Endothelial cell of umbilical vein (primary cell): ENCODE measurements around the gene RNASE8. TPM values are rescaled to one million over a fixed set of nuclear protein-coding genes. Genes with fewer than 3 reads are reported as not detected.

Source experiments
- BruUV-seq: library from RNA; stranded (reverse); fragments of 400-500 nt; replicated peaks from 2 replicates; lab custom pipeline; 2021; lab: Mats Ljungman, UMichigan
- CTCF ChIA-PET: fragments of 300-600, 350-600 bp; sonication (Branson Sonifier 250); formaldehyde crosslinking; loops from one replicate; lab custom pipeline; 2021; ENCODE audit warnings: antibody characterized with exemption, inconsistent platforms; lab: Charles Lee
- POLR2A ChIA-PET: fragments of 300-600, 350-600 bp; sonication (Branson Sonifier 250); formaldehyde crosslinking; loops from one replicate; lab custom pipeline; 2021; ENCODE audit warnings: antibody characterized with exemption, inconsistent platforms; lab: Charles Lee
- DNase-seq: peaks from one replicate; pipeline ENCODE4 v3.0.0-alpha.2; 2011; ENCODE audit warnings: low read depth, low spot score
- FAIRE-seq: peaks from 2 replicates; lab custom pipeline; 2011; peaks lifted over from hg19 to GRCh38; lab: Jason Lieb, UNC
- H2AFZ ChIP-seq: 2 replicates; pipeline ENCODE4 v1.6.0; 2012; ENCODE audit warnings: low read depth, low read length, control low read depth, inconsistent platforms
- H3K27ac ChIP-seq: 2 replicates; pipeline ENCODE4 v1.5.1; 2011; ENCODE audit warnings: low read depth, mild to moderate bottlenecking, control low read depth, low read length, moderate library complexity; ENCODE audit not compliant: insufficient read depth
- H3K27me3 ChIP-seq, 2 experiments: 2 replicates each; pipeline versions ENCODE4 v1.6.0 to v1.6.1; 2011; ENCODE audit warnings: low read length in 2 of 2, mixed read lengths in 1 of 2; ENCODE audit not compliant: control insufficient read depth in 2 of 2, insufficient read depth in 2 of 2
- H3K36me3 ChIP-seq, 2 experiments: 2 replicates in 1 of 2; 3 replicates in 1 of 2; pipeline ENCODE4 v1.5.1; 2011; ENCODE audit warnings: low read length in 2 of 2, mild to moderate bottlenecking in 1 of 2, moderate library complexity in 1 of 2; ENCODE audit not compliant: control insufficient read depth in 2 of 2, insufficient read depth in 2 of 2; ENCODE audit errors: extremely low read depth in 1 of 2
- H3K4me1 ChIP-seq: 3 replicates; pipeline ENCODE4 v1.5.1; 2011; ENCODE audit warnings: mild to moderate bottlenecking, low read length; ENCODE audit not compliant: control insufficient read depth, insufficient read depth; ENCODE audit errors: extremely low read depth
- H3K4me2 ChIP-seq: 2 replicates; pipeline ENCODE4 v1.6.1; 2011; ENCODE audit warnings: low read length, control low read depth, mixed read lengths; ENCODE audit not compliant: insufficient read depth
- H3K4me3 ChIP-seq, 3 experiments: fragments of 200-600 bp in 1 of 3; sonication (generic), shearing (Covaris generic) in 1 of 3; replicated peaks in 1 of 3; 2 replicates each; pipeline ENCODE4 v1.5.1; 2011 to 2016; ENCODE audit warnings: control low read depth in 3 of 3, low read length in 3 of 3, mild to moderate bottlenecking in 2 of 3, inconsistent platforms in 1 of 3, low read depth in 1 of 3, moderate library complexity in 1 of 3; ENCODE audit not compliant: insufficient read depth in 1 of 3
- H3K79me2 ChIP-seq: 2 replicates; pipeline ENCODE4 v1.6.0; 2012; ENCODE audit warnings: low read length, inconsistent platforms; ENCODE audit not compliant: control insufficient read depth, insufficient read depth
- H3K9ac ChIP-seq: replicated peaks from 2 replicates; pipeline ENCODE3; 2011; ENCODE audit warnings: low read length, control low read depth; ENCODE audit not compliant: insufficient read depth; ENCODE audit errors: extremely low read depth
- H3K9me1 ChIP-seq: replicated peaks from 3 replicates; pipeline ENCODE4 v1.6.0; 2011; ENCODE audit warnings: mild to moderate bottlenecking, low read length; ENCODE audit not compliant: control insufficient read depth, insufficient read depth; ENCODE audit errors: extremely low read depth
- H3K9me3 ChIP-seq: replicated peaks from 2 replicates; pipeline ENCODE4 v1.5.1; 2012; ENCODE audit warnings: low read length, inconsistent platforms; ENCODE audit not compliant: control insufficient read depth, insufficient read depth
- H4K20me1 ChIP-seq: replicated peaks from 2 replicates; pipeline ENCODE3; 2011; ENCODE audit warnings: mild to moderate bottlenecking, low read length; ENCODE audit not compliant: control insufficient read depth, insufficient read depth; ENCODE audit errors: extremely low read depth
- EZH2 ChIP-seq: IDR thresholded peaks from 2 replicates; pipeline ENCODE4 v1.6.1; 2012; ENCODE audit warnings: borderline replicate concordance, low read depth, mild to moderate bottlenecking, moderate library complexity, low read length, inconsistent platforms; ENCODE audit not compliant: severe bottlenecking
- FOS ChIP-seq: IDR thresholded peaks from 2 replicates; pipeline ENCODE4 v1.6.1; 2011; ENCODE audit warnings: mild to moderate bottlenecking, low read length, moderate library complexity, borderline replicate concordance; ENCODE audit not compliant: insufficient read depth
- GATA2 ChIP-seq: IDR thresholded peaks from 2 replicates; pipeline ENCODE4 v1.7.0; 2011; ENCODE audit warnings: low read depth, mild to moderate bottlenecking, moderate library complexity, mixed read lengths, low read length; ENCODE audit not compliant: insufficient read length, insufficient read depth
- JUN ChIP-seq: IDR thresholded peaks from 2 replicates; pipeline ENCODE4 v1.6.1; 2011; ENCODE audit warnings: borderline replicate concordance, low read depth; ENCODE audit not compliant: insufficient read length, insufficient read depth
- MYC ChIP-seq: IDR thresholded peaks from one replicate; pipeline ENCODE4 v1.6.1; 2011; ENCODE audit warnings: mild to moderate bottlenecking, low read depth, low read length
- POLR2A ChIP-seq: IDR thresholded peaks from 2 replicates; pipeline ENCODE4 v1.6.1; 2012; ENCODE audit warnings: low read depth, mild to moderate bottlenecking, control low read depth, low read length
- POLR2AphosphoS5 ChIP-seq: IDR thresholded peaks from 2 replicates; pipeline ENCODE4 v1.6.1; 2012; ENCODE audit warnings: low read depth, mild to moderate bottlenecking, control low read depth, low read length, moderate library complexity; ENCODE audit not compliant: insufficient read depth
- dilution Hi-C: fragments of 300-500 bp; cut with MboI; formaldehyde crosslinking; loops from one replicate; pipeline ENCODE4 v1.15.0; 2019; ENCODE audit warnings: low sequenced_read_pairs; ENCODE audit not compliant: extremely low pct_ligation_motif_present
- intact Hi-C: fragments of 100-400 bp; cut with micrococcal nuclease; formaldehyde crosslinking; loops from one replicate; pipeline ENCODE4 v1.10.0; 2022
- polyA plus RNA-seq, 4 experiments: library from polyadenylated mRNA; depleted of rRNA in 3 of 4; stranded (reverse) in 3 of 4; unstranded in 1 of 4; fragments of >200 nt; gene quantifications; 2 replicates each; pipeline versions ENCODE4 v1.2.1 to v1.2.3, GENCODE V29; 2011 to 2012; ENCODE audit warnings: missing spikeins in 1 of 4
- total RNA-seq: library from RNA; stranded (reverse); gene quantifications from 2 replicates; pipeline ENCODE4 v1.2.3, GENCODE V29; 2021
- TF ChIP-seq, protein P1 (sequence below), 2 donors: IDR thresholded peaks; 1 replicate in 1 of 2; 2 replicates in 1 of 2; pipeline ENCODE4 v1.5.1; 2011; ENCODE audit warnings: low read length in 2 of 2, mild to moderate bottlenecking in 2 of 2, moderate library complexity in 2 of 2, control low read depth in 1 of 2, inconsistent platforms in 1 of 2, low read depth in 1 of 2; ENCODE audit not compliant: insufficient read depth in 1 of 2; ENCODE audit errors: extremely low read depth in 1 of 2
- TF ChIP-seq, protein P2 (sequence below): IDR thresholded peaks from 2 replicates; pipeline ENCODE4 v1.6.1; 2011; ENCODE audit not compliant: insufficient read depth, insufficient read length

Gene RNASE8
- total and polyA plus RNA-seq, 2 donors (not counting 3 experiments of a cell fraction or from before 2014, with no cell fraction given) = not detected

DNA sequence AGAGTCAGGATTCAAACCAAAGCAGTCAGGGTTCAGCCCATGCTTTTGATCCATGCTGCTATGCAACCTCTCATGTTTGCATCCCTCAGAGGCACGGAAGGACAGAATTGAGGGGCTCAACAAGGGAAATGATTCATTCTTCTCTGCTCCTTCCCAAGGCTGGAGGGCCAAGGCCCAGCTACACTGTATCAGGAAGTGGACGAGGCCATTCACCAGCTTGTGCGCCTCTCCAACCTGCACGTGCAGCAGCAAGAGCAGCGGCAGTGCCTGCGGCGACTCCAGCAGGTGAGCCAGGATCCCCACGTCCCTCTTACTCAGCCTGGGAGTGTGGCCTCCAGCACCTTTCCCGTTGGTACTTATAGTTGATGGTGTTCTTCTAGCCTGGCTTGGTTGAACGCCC lies 21.1 kb downstream of the RNASE8 start:
- Histone ChIP-seq H4K20me1 (no peaks in the 10 kb centered on the region), H3K9me3 (no peaks in the 10 kb centered on the region), H3K27me3 (no peaks in the 10 kb centered on the region), H3K4me3 (no peak overlapping the region), H3K4me2 (no peak overlapping the region), H3K79me2 (no peaks in the 10 kb centered on the region), H3K9ac (no peak overlapping the region), H3K9me1 (no peaks in the 10 kb centered on the region), H3K36me3 (peaks cover 0 to 4% of the 10 kb centered on the region in 2 experiments), H2AFZ (no peak overlapping the region), H3K4me1 (no peaks in the 10 kb centered on the region), H3K27ac (no peak overlapping the region)
- DNase-seq (no peak), FAIRE-seq (no peak)
- TF ChIP-seq POLR2A (no peak), EZH2 (no peak), GATA2 (no peak), FOS (no peak), POLR2AphosphoS5 (no peak), JUN (no peak), MYC (no peak)
- TF ChIP-seq, protein P1, sequence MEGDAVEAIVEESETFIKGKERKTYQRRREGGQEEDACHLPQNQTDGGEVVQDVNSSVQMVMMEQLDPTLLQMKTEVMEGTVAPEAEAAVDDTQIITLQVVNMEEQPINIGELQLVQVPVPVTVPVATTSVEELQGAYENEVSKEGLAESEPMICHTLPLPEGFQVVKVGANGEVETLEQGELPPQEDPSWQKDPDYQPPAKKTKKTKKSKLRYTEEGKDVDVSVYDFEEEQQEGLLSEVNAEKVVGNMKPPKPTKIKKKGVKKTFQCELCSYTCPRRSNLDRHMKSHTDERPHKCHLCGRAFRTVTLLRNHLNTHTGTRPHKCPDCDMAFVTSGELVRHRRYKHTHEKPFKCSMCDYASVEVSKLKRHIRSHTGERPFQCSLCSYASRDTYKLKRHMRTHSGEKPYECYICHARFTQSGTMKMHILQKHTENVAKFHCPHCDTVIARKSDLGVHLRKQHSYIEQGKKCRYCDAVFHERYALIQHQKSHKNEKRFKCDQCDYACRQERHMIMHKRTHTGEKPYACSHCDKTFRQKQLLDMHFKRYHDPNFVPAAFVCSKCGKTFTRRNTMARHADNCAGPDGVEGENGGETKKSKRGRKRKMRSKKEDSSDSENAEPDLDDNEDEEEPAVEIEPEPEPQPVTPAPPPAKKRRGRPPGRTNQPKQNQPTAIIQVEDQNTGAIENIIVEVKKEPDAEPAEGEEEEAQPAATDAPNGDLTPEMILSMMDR (IDR thresholded peaks at IDR 0.05; ENCODE audit: extremely low read depth in 1 of 2, insufficient read depth in 1 of 2, low read depth in 1 of 2, low read length in 2 of 2) = no peak
- TF ChIP-seq, protein P2, sequence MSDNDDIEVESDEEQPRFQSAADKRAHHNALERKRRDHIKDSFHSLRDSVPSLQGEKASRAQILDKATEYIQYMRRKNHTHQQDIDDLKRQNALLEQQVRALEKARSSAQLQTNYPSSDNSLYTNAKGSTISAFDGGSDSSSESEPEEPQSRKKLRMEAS = no peak
- ChIA-PET CTCF (interaction anchor here (0.5 to 1.5 kb wide), 2 partner anchors 8 to 10 kb away, joined by 3 read pairs; partner anchors contain the start of gene ARHGEF40), POLR2A (no interaction called here)
- BruUV-seq = no TSS peak
- dilution Hi-C loops = no loop called here
- intact Hi-C loops = no loop called here
